Stimulated activated CD8-positive, alpha-beta memory T cell treated with anti-CD3 and anti-CD28 coated beads, Interleukin-7, amount 100 ng/mL, for 48 hours (primary cell): ENCODE results near the gene RDH5.
A peak's percentile ranks its signal among the peaks of the same experiment; 100 is the strongest.

Source experiments
- DNase-seq, 2 donors: peaks; one replicate each; pipeline ENCODE4 v3.0.0-alpha.2; 2020; ENCODE audit warnings: low read depth in 1 of 2; ENCODE audit errors: extremely low read depth in 1 of 2

The RDH5 gene

DNA sequence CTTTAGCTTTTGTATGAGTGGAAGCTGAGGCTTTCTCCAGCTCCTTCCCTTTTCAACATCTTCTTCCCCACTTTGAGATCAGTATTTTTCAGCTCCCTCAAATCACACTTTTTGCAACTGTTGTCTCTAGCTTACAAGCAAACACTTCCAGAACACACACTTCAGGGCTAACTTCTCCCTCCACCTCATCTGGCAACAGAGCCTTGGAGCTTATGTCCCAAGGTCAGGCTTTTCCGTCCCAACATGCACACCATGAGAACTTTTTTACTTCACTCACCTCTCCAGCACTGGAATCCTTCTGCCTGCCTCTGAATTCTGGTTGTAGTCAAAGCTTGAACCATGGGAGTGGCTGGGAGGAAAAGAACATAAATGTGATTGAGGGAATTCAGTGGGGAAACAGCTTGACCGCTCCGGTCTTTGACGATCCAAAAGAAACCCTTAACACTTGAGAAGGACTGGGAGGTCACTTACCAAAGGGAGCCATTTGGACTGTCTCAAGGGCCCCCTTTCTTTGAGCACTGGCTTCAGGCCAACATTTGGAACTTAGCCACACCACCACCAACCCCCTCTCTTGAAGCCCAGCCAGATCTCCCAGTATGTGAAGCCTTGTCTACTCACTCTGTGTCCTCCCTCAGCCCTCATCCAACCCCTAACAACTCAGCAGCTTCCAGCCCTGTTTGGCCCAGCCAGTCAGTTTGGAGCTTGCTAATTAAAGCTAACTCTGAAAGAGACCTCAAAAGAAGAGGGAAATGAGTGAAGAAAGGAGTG lies 8.2 kb upstream of the RDH5 start:
- DNase-seq = no peak

DNA sequence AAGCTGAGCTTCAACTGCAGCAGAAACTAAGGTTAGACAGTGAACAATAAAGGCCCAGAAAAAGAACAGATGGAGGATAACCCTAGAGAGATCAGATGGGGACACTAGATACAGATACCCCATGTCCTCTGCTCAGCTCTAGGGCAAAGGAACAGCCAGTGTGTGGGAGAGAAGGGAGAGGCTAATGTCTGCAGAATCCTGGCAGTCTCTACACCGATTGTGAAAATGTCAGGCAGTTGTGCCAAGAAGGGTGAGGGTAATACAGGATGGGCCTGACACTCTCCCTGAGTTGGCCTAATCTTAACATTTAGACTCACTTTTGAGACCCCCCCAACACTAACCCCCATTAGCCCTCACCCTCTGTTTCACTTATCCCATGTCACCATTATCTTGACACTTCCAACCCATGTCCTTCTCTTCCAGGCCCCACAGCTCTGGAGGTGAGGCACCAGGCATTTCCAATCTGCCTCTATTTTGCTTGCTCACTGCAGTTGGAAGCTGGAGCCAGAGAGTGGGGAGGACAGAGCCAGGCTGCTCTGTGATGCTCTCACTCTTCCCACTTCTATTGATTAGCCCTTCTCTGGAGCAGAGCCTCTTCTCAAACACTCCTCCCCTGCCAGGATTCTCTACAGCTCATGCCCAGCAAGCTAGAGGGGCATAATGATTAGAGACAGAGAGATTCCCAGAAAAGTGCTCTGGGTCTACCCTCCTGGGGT lies 7.3 kb upstream of the RDH5 start:
- no peak for DNase-seq

DNA sequence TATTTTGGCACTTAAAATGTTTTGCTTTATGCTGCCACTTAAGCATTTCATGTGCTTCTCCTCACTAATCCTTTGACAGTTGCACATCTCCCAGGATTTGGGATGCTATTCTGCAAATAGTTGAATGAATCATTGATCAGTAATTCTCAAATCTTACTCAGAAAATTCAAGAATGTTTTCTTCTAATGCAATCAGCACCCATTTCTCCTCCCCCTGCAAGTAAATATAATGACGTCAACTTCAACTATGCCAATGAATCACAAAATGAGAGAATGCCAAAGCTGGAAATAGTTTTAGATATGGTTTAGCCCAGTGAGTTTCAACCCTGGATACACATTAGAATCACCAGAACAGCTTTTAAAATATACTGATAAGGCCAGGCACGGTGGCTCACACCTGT lies 6.5 kb upstream of the RDH5 start:
- no peak for DNase-seq

DNA sequence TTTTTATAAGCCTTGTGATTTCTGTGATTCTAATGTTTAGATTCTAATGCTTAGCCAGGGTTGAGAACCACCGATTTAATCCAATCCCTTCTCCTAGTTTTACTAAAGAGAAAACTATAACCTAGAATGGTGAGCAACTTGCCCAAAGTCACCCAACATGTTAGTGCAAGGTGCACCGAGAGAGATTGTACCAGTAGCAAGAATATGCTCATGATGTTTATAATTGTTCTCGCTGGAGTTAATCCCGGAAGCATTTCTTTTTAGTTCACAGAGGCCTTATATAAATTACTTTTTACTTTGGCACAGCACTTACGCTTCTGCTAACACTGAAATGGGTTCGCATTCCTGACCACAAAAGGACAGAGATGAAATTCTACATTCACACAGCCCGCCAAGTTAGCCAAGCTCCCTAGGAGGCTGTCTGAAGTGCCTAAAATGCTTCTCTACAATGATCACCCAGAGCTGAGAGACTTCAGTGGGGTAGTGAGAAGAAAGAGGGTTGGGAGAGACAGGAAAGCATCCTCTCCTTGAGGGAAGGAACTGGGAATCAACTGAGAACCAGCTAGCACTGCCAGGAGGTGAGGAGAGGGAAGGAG lies 4.9 kb upstream of the RDH5 start:
- no peak for DNase-seq

DNA sequence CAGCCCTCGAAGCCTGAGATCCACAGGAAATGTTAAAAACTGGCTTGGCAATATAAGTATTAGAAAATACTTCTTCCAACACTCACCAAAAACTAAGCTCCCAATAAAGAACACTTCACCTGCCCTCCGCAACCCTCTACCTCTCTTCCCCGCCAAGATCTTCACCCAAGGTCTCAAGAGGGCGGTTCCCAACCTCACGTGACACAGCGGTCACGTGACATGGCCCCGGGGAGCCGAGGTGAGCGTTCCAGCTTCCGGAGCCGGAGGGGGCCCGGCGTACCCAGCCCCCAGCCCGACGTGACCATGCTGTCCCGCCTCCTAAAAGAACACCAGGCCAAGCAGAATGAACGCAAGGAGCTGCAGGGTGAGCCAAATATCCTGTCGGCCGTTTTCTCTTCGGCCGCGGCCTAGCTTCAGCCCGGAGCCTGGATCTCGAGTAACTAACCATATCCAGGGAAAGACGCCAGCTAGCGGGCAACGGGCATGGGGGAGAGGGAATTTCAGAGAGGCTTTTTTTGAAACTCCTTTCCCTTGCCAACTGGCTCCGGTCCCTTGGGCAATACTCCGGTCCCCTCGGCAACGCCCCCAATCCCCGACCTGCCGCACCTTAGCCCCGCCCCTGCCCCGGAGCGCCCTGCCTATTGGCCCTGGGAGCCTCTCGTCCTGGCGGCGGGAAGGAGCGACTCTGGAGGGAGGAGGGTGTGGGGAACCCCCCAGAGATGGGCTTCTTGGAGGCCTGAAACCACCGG lies 4.2 kb upstream of the RDH5 start, which contains the start of gene BLOC1S1:
TSS of gene BLOC1S1 (plus strand) at position 214 of the 749 bp plus-strand sequence. CDS start at position 220, 6 bp downstream.
- peak; percentile 85 to 94 for DNase-seq

DNA sequence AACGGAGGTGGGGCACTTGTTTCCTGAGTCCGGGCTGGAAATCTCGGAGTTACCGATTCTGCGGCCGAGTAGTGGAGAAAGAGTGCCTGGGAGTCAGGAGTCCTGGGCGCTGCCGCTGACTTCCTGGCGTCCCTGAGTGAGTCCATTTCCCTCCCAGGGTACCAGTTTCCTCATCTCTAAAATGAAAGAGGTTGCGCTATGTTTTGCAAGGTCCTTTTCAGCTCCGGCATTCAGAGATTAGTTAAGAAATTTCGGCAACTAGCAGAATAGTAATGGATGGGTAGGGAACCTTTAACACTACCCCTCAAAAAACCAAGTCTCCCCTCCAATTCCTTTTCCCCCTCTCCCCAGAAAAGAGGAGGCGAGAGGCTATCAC lies 3.6 kb upstream of the RDH5 start:
- DNase-seq = no peak

DNA sequence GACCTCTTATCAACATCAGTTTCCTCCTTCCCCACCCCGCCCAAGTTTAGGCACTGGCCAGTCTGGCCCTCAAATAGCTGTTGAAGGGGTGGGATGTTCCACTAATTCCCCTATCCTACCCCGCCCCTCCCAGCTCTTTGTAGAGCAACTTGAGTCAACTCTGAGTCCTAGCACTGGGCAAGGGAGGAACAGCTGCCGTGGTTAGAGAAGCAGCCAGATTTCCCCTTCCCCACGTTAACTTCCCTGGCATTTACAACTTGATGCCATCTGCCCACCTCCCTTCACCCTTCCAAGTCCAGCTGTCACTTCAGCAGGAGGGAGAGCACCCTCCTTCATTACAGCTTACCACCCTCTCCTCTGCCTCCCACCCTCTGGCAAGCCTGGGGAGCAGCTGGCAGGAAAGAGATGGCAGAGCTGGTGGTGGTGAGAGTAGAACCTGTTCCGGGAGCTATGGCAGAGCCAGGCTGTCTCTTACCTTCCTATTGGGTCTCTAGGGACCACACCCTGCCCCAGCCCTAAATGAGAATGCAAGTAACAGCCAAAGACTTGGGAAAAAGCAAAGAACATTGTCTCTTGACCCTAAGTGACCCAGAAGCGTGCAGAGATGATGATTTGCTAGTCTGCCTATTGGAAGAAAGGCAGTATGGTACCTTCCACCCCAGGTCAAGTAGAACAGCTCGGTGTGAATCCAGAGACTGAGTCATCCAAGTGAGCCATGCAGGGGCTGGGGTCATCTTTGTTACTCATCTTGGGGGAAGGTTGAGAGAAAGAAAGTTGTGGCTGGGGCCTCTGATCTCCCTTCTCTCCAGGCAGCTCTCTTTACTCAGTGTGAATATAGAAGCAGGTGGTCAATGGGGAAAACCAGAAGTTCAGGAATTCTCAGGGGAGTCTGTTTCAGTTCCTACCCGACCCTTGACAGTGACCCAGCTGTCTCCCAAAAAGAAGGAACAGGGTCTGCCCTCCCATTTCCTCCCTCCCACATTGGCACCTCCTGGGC lies 2.9 kb upstream of the RDH5 start:
- DNase-seq = peak in 1 of 2 donors; percentile 52

DNA sequence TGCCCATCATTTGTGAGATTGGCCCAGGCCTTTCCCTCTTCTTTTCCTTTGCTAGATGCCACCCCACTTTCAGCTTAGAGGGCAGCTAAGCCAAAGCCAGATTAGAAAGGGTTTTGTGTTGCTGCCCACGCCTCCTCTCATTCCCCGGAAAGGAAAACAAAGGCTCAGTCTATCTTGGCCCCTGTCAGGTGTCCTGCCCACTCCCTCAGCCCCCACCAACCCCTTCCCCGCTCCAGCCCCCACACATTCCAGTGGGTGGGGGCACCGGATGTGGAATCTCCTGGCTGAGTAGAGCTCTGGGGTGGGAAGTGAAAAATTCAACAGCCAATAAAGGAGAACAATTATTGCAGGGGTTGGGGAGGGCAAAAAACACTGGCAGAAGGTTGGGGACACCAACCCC lies 2.2 kb upstream of the RDH5 start:
- DNase-seq = no peak

DNA sequence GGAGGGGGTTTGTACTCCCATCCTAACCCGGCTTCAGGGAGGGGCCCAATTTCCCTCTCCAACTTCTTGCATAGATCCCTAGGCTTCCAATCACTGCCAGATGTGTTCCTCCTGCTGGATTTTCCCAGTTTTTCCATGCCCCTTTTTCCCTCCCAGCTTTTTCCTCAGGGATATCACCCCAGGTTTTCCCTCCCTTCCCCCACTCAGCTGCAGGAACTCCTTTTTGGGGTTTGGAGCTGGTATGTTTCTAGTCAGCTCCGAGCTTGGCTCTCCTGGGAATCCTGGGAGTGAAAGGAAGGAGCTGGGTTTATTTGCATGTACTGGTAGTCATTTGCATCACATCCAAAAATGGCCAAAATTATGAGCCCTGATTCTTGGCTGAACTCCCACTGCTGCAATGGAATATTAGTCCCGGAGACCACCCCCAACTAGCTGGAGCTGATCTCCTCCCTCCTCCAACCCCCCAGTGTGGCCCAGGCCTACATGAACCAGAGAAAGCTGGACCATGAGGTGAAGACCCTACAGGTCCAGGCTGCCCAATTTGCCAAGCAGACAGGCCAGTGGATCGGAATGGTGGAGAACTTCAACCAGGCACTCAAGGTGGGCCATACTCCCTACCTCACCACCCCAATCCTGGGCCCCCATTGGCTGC lies 1.4 kb upstream of the RDH5 start:
- DNase-seq = no peak

DNA sequence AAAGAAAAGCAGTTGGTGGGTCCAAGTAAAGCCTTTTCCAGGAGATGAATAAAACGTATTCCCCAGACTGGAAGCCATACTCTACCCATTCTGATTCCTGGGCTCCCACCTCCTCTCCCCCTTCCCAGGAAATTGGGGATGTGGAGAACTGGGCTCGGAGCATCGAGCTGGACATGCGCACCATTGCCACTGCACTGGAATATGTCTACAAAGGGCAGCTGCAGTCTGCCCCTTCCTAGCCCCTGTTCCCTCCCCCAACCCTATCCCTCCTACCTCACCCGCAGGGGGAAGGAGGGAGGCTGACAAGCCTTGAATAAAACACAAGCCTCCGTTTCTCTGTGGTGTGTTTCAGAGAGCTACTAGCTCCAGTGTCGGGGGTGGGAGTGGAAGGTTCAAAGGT lies 822 bp upstream of the RDH5 start:
- DNase-seq = no peak

DNA sequence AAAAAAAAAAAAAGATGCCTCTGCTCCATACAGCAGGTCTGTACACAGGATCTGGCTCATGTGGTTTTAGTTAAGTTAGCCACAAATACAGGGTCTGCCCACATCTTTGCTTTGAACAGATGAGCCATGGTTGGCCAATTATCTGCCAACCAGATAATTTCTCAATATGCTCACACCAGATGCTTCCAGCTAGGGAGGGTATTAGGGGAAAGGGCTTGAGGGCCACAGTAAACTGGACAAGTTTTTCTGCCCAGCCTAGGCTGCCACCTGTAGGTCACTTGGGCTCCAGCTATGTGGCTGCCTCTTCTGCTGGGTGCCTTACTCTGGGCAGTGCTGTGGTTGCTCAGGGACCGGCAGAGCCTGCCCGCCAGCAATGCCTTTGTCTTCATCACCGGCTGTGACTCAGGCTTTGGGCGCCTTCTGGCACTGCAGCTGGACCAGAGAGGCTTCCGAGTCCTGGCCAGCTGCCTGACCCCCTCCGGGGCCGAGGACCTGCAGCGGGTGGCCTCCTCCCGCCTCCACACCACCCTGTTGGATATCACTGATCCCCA lies 776 bp downstream of the RDH5 start:
- DNase-seq = no peak

DNA sequence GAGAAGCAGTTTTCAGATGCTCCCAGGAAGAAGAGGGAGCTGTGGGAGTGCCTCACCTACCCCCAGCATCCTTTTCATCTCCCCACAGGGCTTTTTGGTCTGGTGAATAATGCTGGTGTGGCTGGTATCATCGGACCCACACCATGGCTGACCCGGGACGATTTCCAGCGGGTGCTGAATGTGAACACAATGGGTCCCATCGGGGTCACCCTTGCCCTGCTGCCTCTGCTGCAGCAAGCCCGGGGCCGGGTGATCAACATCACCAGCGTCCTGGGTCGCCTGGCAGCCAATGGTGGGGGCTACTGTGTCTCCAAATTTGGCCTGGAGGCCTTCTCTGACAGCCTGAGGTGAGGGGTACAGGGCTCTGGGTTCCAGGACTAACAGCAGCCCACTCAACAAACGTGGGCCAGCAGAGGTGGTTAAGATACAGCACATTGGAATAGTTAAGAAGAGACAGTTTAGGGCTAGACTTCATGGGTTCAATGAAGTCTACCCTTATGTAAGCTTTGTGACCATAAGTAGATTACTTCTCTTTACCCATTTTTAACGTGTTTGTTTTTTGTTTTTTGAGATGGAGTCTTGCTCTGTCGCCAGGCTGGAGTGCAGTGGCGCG lies 1.5 kb downstream of the RDH5 start:
- DNase-seq = no peak

DNA sequence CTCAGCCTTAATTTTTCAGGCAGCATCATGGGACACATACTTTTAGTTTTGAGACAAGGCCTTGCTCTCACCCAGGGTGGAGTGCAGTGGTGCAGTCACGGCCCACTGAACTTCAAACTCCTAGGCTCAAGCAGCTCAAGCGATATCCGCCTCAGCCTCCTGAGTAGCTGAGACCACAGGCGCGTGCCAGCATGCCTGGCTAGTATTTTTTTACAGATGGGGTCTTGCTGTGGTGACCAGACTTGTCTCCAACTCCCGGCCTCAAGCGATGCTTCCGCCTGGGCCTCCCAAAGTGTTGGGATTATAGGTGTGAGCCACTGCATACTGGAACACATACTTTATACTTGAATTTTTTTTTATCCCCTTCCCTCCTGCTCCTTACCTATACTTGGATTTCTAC lies 2.8 kb downstream of the RDH5 start:
- no peak for DNase-seq

DNA sequence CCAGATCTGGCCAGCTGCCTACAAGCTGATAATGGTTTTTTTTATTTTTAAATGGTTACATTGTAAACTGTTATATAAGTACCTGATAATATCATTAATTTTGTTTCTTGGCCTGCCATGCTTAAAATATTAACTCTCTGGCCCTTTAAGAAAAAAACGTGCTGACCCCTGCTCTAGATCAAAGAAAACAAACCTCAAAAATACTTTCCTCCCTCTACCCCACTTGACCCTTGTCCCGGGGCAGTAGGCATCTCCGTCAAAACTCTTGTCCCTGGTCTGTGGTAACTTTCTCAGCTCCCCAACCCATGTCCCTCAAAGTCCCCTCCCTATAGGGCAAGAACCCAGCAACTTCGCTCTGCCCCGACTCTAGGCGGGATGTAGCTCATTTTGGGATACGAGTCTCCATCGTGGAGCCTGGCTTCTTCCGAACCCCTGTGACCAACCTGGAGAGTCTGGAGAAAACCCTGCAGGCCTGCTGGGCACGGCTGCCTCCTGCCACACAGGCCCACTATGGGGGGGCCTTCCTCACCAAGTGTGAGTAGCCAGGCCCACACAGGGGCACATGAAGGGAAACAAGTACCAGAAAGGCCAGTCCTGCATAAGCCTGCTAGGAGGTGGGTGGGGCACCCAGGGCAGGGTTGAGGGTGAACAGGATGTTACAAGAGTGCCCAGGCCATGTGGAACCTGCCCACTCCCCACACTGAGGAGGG lies 3.5 kb downstream of the RDH5 start:
- no peak for DNase-seq

DNA sequence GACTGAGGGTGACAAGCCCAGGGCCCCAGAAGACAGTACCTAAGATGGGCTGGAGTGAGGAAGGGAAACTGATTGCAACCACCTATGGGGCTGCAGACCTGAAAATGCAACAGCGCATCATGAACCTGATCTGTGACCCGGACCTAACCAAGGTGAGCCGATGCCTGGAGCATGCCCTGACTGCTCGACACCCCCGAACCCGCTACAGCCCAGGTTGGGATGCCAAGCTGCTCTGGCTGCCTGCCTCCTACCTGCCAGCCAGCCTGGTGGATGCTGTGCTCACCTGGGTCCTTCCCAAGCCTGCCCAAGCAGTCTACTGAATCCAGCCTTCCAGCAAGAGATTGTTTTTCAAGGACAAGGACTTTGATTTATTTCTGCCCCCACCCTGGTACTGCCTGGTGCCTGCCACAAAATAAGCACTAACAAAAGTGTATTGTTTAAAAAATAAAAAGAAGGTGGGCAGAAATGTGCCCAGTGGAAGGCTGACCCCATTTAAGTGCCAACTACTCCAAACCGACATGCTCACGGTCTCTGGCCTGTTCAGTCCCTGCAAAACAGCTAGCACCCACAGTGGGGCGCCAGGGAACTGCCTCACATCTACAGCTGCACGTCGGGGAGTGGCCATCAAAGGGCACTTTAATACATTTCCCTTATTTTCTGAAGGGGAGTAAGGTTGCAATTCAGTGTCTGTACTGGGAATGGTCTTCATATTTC lies 4.2 kb downstream of the RDH5 start:
- DNase-seq = peak; percentile 35 to 57

DNA sequence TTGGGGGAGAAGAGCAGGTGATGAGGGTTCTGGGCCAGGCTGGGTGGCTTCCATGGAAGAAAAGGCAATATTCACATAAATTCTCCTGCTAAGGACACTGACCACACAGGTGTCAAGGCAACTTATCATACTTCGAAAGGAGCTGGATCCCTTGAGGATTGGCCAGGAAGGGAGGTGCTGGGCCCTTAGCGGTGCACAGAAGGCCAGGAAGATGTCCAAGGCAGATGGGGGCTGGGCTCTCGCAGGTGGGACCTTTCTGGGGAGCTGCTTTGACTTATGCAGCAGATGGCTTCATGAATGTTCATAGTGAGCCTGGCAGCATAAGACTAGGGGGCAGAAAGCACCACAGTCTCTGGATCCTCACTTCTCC lies 4.7 kb downstream of the RDH5 start:
- DNase-seq = no peak

DNA sequence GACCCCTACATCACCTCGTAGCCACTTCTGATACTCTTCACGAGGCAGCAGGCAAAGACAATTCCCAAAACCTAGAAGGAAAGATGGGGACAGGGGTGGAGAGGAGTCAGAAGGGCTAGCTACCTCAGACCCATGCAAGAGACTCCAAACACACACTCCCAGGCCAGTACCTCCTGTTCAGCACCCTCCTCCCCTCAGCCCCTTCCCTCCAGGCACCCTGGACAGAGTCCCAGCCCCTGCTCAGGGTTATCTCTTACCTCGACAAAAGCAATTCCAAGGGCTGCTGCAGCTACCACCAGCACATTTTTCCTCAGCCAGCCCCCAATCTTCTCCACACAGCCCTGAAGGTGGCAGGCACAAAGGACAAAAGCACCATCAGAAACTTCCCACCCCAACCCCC lies 5.4 kb downstream of the RDH5 start:
- no peak for DNase-seq

DNA sequence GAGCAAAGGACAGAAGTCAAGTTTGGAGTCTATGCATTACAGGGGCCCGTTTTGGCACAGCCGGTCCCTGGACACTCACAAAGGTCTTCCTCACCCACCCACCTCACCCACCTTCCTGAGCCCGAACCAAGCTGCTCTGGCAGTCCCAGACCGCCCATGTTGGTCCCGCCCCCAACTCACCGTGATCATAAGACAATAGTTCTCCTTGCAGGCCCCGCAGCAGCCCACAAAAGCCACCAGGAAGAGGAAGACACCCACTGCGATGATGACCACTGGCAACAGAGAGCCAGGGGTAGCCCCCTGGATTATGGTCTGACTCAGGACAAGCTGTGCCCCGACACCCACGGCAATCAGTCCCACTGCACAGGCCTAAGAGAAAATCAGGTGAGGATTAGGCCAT lies 6.8 kb downstream of the RDH5 start:
- no peak for DNase-seq
